ENCODE data around the gene RNF183.
A peak's percentile ranks its signal among the peaks of the same experiment; 100 is the strongest.
"Not testable (repeated sequence)": the region's sequence is repeated elsewhere in the genome, so short reads cannot be mapped to it uniquely, and the experiment has no call there.

Gene RNF183

GRCh38 chr9:113299800-113300292 is 3.3 kb downstream of the RNF183 start:
- H3K4me1 Mint-ChIP-seq (ENCODE audit: low read depth) = peaks cover 3% of the 10 kb centered on the region
- H3K4me3 Mint-ChIP-seq = no peak overlapping the region
- no peak overlapping the region for H3K27ac Mint-ChIP-seq
- H3K9me3 Mint-ChIP-seq = no peaks in the 10 kb centered on the region
- H3K36me3 Mint-ChIP-seq (ENCODE audit: low read depth) = no peaks in the 10 kb centered on the region
- no peaks in the 10 kb centered on the region for H3K27me3 Mint-ChIP-seq

GRCh38 chr9:113298924-113299770 is 4.0 kb downstream of the RNF183 start:
- Mint-ChIP-seq H3K4me1 (ENCODE audit: low read depth) (peaks cover 3% of the 10 kb centered on the region), H3K9me3 (no peaks in the 10 kb centered on the region), H3K27me3 (no peaks in the 10 kb centered on the region), H3K36me3 (ENCODE audit: low read depth) (no peaks in the 10 kb centered on the region), H3K4me3 (no peak overlapping the region), H3K27ac (no peak overlapping the region)

DNA sequence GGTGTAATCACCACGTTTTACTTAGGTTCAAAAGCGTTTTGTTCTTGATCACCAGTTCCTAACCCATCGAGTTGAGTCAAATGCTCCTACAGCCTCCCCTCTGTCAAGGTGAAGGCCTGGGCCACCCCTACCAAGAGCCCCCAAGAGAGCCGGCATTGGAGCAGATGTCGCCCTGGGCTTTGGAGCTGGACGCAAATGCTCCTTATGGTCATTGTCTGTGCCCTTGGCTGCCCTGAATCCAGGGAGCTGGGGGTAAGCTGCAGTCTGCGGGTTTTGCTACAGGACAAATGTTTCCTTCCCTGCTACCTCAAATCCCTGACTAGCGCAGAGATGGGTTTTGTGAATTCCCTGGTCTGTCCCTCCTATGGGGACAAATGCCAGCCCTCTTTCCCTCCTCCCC is 4.9 kb downstream of the RNF183 start:
- H3K27ac Mint-ChIP-seq = no peak overlapping the region
- peaks cover 3% of the 10 kb centered on the region for H3K4me1 Mint-ChIP-seq (ENCODE audit: low read depth)
- no peaks in the 10 kb centered on the region for H3K27me3 Mint-ChIP-seq
- no peak overlapping the region for H3K4me3 Mint-ChIP-seq
- H3K9me3 Mint-ChIP-seq = no peaks in the 10 kb centered on the region
- peaks cover 6% of the 10 kb centered on the region for H3K36me3 Mint-ChIP-seq (ENCODE audit: low read depth)

DNA sequence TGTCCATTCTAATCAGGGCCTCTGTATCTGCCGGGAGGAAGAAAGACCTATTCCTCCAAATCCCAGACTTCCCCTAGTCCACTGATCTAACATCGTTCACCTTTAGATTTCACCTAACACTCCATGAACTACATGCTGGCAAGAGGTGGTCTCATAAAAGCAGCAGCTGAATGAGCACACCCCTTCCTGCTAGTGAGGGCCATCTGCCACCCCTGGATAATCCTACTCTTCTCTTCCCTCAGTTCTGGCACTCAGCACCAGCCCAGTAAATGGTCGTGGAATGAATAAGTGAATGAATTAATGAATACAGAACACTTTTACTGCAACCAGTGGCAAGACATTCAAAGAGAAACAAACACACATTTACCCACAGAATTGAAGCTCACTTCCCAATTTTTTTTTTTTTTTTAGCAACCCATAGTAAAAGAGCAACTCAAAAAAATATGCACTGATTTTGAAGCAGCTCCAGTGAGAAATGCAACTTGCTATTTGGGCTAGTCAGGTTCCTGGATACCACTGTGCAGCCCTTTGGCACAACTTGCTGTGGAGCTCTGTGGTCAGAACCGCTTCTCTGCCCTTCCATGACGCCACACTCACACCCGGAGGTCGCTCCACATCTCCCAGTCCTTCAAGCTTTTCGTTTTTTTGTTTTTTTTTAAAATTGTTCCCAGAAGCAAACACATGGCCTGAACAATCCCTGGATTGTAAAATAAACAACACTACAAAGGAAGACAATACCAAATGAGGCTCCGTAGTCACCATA is 6.2 kb downstream of the RNF183 start:
- Mint-ChIP-seq H3K27ac (no peak overlapping the region), H3K9me3 (no peaks in the 10 kb centered on the region), H3K4me1 (ENCODE audit: low read depth) (peaks cover 3% of the 10 kb centered on the region), H3K4me3 (no peak overlapping the region), H3K36me3 (ENCODE audit: low read depth) (peaks cover 15% of the 10 kb centered on the region), H3K27me3 (no peaks in the 10 kb centered on the region)

DNA sequence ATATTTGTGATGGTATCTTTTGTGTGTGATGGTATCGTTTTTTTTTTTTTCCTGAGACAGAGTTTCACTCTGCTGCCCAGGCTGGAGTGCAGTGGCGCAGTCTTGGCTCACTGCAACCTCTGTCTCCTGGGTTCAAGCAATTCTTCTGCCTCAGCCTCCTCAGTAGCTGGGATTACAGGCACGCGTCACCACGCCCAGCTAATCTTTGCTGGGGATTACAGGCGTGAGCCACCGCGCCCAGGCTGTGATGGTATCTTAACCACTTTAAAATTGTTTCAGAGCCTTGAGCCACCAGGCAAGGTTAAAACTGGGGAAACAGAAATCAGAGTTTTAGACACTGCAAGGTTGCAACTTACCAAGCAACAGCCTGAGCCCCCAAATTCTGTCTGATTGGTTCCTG is 6.9 kb downstream of the RNF183 start:
- not testable (repeated sequence) for H3K4me3 Mint-ChIP-seq; H3K27me3 Mint-ChIP-seq; H3K27ac Mint-ChIP-seq; H3K4me1 Mint-ChIP-seq (ENCODE audit: low read depth); H3K9me3 Mint-ChIP-seq
- H3K36me3 Mint-ChIP-seq (ENCODE audit: low read depth) = peaks cover 23% of the 10 kb centered on the region

GRCh38 chr9:113293285-113293878 is 9.8 kb downstream of the RNF183 start:
- Mint-ChIP-seq H3K36me3 (ENCODE audit: low read depth) (peaks cover 48% of the 10 kb centered on the region), H3K4me3 (no peak overlapping the region), H3K4me1 (ENCODE audit: low read depth) (no peaks in the 10 kb centered on the region), H3K27me3 (no peaks in the 10 kb centered on the region), H3K9me3 (no peaks in the 10 kb centered on the region), H3K27ac (no peak overlapping the region)

DNA sequence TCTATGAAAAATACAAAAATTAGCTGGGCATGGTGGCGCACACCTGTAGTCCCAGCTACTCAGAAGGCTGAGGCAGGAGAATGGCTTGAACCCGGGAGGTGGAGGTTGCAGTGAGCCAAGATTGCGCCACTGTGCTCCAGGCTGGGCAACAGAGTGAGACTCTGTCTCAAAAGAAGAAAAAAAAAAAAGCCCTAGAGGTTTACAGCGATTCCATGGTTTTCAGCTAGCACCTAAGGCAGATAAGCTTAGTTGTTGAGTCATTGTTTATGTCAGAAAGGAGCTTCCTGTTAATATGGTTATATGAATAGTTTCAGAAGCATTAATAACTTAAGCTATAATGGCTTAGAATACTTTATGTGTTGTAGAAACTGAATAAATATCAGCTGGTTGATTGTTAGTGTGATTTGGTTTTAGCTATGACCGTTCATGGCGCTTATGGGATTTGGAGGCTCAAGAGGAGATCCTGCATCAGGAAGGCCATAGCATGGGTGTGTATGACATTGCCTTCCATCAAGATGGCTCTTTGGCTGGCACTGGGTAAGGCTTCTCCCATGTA is 13.0 kb downstream of the RNF183 start:
- Mint-ChIP-seq H3K9me3 (no peaks in the 10 kb centered on the region), H3K4me1 (ENCODE audit: low read depth) (no peaks in the 10 kb centered on the region), H3K27ac (peak overlapping the region; percentile 6), H3K36me3 (ENCODE audit: low read depth) (peaks cover 73% of the 10 kb centered on the region), H3K4me3 (no peak overlapping the region), H3K27me3 (no peaks in the 10 kb centered on the region)

GRCh38 chr9:113289091-113289490 is 14.1 kb downstream of the RNF183 start:
- no peak overlapping the region for H3K4me3 Mint-ChIP-seq
- H3K4me1 Mint-ChIP-seq (ENCODE audit: low read depth) = no peaks in the 10 kb centered on the region
- H3K36me3 Mint-ChIP-seq (ENCODE audit: low read depth) = peaks cover 82% of the 10 kb centered on the region
- H3K27ac Mint-ChIP-seq = peak overlapping the region; percentile 24
- H3K9me3 Mint-ChIP-seq = no peaks in the 10 kb centered on the region
- H3K27me3 Mint-ChIP-seq = no peaks in the 10 kb centered on the region

GRCh38 chr9:113281356-113281755 is 21.8 kb downstream of the RNF183 start:
- Mint-ChIP-seq H3K4me3 (no peak overlapping the region), H3K4me1 (ENCODE audit: low read depth) (peaks cover 29% of the 10 kb centered on the region), H3K27me3 (no peaks in the 10 kb centered on the region), H3K27ac (peak overlapping the region; percentile 1), H3K9me3 (no peaks in the 10 kb centered on the region), H3K36me3 (ENCODE audit: low read depth) (peaks cover 77% of the 10 kb centered on the region)

- Mint-ChIP-seq H3K4me1 (ENCODE audit: low read depth) (peaks cover 35% of the 10 kb centered on the region), H3K27ac (no peak overlapping the region), H3K9me3 (no peaks in the 10 kb centered on the region), H3K27me3 (no peaks in the 10 kb centered on the region), H3K36me3 (ENCODE audit: low read depth) (peaks cover 61% of the 10 kb centered on the region), H3K4me3 (no peak overlapping the region)
Measured at GRCh38 chr9:113278840-113279239, 24.3 kb downstream of the RNF183 start.

- Mint-ChIP-seq H3K27ac (no peak within 1 kb of the TSS), H3K9me3 (no peaks in the 10 kb centered on the region), H3K4me1 (ENCODE audit: low read depth) (peaks cover 35% of the 10 kb centered on the region), H3K36me3 (ENCODE audit: low read depth) (peaks cover 50% of the 10 kb centered on the region), H3K4me3 (no peak within 1 kb of the TSS), H3K27me3 (no peaks in the 10 kb centered on the region)
Measured at GRCh38 chr9:113275157-113276131, 27.7 kb downstream of the RNF183 start, which contains the start of the genes CDC26 and PRPF4. Gene CDC26, minus strand, starts transcription at chr9:113275572. Its CDS starts 3,065 bp downstream, at chr9:113272507. Gene PRPF4, plus strand, starts transcription at chr9:113275658. Its CDS starts 86 bp downstream, at chr9:113275744.

- Mint-ChIP-seq H3K9me3 (no peaks in the 10 kb centered on the region), H3K27ac (no peak overlapping the region), H3K36me3 (ENCODE audit: low read depth) (peaks cover 47% of the 10 kb centered on the region), H3K4me1 (ENCODE audit: low read depth) (peaks cover 30% of the 10 kb centered on the region), H3K4me3 (no peak overlapping the region), H3K27me3 (no peaks in the 10 kb centered on the region)
Measured at GRCh38 chr9:113274474-113275156, 28.6 kb downstream of the RNF183 start.

- H3K36me3 Mint-ChIP-seq (ENCODE audit: low read depth) = peaks cover 40% of the 10 kb centered on the region
- no peaks in the 10 kb centered on the region for H3K9me3 Mint-ChIP-seq
- peak overlapping the region; percentile 52 for H3K27ac Mint-ChIP-seq
- no peak overlapping the region for H3K4me3 Mint-ChIP-seq
- peaks cover 13% of the 10 kb centered on the region for H3K4me1 Mint-ChIP-seq (ENCODE audit: low read depth)
- H3K27me3 Mint-ChIP-seq = no peaks in the 10 kb centered on the region
Measured at GRCh38 chr9:113269871-113270270, 33.3 kb downstream of the RNF183 start.

All from stimulated activated naive CD8-positive, alpha-beta T cell treated with anti-CD3 and anti-CD28 coated beads, Interleukin-15, Interleukin-2, amounts not matched to agents 100 ng/mL and 50 ng/mL, for 24 hours (primary cell).